ENCODE results near the gene ERCC6.

DNA sequence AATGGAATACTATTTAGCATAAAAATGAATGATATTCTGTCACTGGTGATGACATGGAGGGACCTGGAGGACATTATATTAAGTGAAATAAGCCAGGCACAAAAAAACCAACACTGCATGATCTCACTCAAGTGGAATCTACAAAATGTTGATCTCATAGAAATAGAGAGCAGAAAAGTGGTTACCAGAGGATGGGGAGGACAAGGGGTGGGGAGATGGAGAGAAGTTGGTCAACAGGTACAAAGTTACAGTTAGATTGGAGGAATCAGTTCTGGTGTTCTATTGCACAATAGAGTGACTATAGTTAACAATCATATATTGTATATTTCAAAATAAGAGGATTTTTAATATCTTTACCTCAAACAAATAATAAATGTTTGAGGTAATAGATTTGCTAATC, 46.5 kb upstream of the ERCC6 start:
- TF ChIP-seq, protein P1, sequence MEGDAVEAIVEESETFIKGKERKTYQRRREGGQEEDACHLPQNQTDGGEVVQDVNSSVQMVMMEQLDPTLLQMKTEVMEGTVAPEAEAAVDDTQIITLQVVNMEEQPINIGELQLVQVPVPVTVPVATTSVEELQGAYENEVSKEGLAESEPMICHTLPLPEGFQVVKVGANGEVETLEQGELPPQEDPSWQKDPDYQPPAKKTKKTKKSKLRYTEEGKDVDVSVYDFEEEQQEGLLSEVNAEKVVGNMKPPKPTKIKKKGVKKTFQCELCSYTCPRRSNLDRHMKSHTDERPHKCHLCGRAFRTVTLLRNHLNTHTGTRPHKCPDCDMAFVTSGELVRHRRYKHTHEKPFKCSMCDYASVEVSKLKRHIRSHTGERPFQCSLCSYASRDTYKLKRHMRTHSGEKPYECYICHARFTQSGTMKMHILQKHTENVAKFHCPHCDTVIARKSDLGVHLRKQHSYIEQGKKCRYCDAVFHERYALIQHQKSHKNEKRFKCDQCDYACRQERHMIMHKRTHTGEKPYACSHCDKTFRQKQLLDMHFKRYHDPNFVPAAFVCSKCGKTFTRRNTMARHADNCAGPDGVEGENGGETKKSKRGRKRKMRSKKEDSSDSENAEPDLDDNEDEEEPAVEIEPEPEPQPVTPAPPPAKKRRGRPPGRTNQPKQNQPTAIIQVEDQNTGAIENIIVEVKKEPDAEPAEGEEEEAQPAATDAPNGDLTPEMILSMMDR (IDR thresholded peaks at IDR 0.05) = no peak
- TF ChIP-seq POLR2A (IDR thresholded peaks at IDR 0.05) = no peak
